ENCODE measurements around the gene LIN9. TPM values are rescaled to one million over a fixed set of nuclear protein-coding genes. Genes with fewer than 3 reads are reported as not detected.

Gene LIN9
- total and polyA plus RNA-seq, 7 donors: 1.1 to 2.6 (median 1.6) TPM

- Histone ChIP-seq H3K4me1 (no peaks in the 10 kb centered on the region), H3K9me3 (no peaks in the 10 kb centered on the region), H3K27me3 (ENCODE audit: insufficient read depth in 3 of 3, low read length in 2 of 3) (no peaks in the 10 kb centered on the region), H3K27ac (no peak overlapping the region), H3K4me3 (no peak overlapping the region), H3K36me3 (ENCODE audit: insufficient read depth in 1 of 2, low read depth in 1 of 2) (peaks cover 0 to 11% of the 10 kb centered on the region in 2 donors)
- intact Hi-C loops (cut with DNase I): no loop called here
- no peak for TF ChIP-seq CTCF (IDR thresholded peaks at IDR 0.05)
- ATAC-seq (no peak), DNase-seq (no peak)
- WGBS, 3 donors: 80 to 85% (median 85%) methylated on average over 3 of the region's 3 CpGs
Observed at GRCh38 chr1:226248796-226249195, 60.2 kb downstream of the LIN9 start.

DNA sequence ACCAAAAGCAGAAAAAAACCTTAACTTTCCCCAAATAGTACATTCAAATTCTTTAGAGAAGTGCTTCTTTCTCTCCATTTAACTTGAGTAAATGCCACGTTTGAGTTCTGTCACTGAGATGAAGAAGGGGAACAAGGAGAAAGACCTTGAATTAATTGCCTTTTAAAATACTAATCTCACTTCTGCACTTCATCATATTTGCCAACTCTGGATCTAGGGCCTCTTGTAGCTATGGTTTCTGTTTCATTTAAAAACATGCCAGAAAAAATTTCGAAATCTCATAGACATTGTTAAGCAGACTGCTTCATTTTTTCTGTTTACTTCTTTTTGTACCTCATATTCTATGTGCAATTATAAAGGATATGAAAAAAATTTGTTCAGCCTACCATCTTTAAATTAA lies 60.9 kb downstream of the LIN9 start:
- DNase-seq (no peak), ATAC-seq (no peak)
- WGBS, 3 donors: 68 to 80% (median 76%) methylated on average over 2 of the region's 2 CpGs
- Histone ChIP-seq H3K27me3 (ENCODE audit: insufficient read depth in 3 of 3, low read length in 2 of 3) (no peaks in the 10 kb centered on the region), H3K9me3 (no peaks in the 10 kb centered on the region), H3K36me3 (ENCODE audit: insufficient read depth in 1 of 2, low read depth in 1 of 2) (peaks cover 0 to 11% of the 10 kb centered on the region in 2 donors), H3K27ac (no peak overlapping the region), H3K4me3 (no peak overlapping the region), H3K4me1 (no peaks in the 10 kb centered on the region)
- TF ChIP-seq CTCF (IDR thresholded peaks at IDR 0.05): no peak
- intact Hi-C loops (cut with DNase I): no loop called here

- DNase-seq: no peak
- no peaks in the 10 kb centered on the region for H3K4me1 ChIP-seq
- H3K27me3 ChIP-seq (ENCODE audit: insufficient read depth in 3 of 3, low read length in 2 of 3): no peaks in the 10 kb centered on the region
- TF ChIP-seq CTCF (IDR thresholded peaks at IDR 0.05): no peak
- no peaks in the 10 kb centered on the region for H3K9me3 ChIP-seq
- ATAC-seq: no peak
- H3K27ac ChIP-seq: no peak overlapping the region
- H3K4me3 ChIP-seq: no peak overlapping the region
- intact Hi-C loops (cut with DNase I): no loop called here
- WGBS, 3 donors: 97 to 99% (median 98%) methylated on average over 3 of the region's 3 CpGs
- H3K36me3 ChIP-seq (ENCODE audit: insufficient read depth in 1 of 2, low read depth in 1 of 2): peaks cover 0 to 23% of the 10 kb centered on the region in 2 donors
Observed at GRCh38 chr1:226239421-226239820, 69.5 kb downstream of the LIN9 start.

DNA sequence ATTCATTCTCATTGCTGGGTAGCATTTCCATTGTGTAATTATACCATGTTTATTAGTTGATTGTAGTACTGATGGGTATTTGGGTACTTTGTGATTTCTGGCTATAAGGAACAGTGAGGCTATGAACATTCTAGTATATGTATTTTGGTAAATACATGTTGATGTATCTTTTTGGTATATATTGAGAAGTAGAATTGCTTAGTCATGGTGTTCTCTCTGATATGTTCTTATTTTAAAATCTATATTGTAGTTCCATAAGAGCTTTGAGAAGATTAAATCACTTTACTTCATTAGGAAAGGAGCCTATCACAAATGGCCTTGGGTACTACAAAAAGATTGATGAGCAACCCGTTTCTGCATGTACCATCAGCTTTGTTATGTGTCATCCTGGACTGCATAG lies 72.1 kb downstream of the LIN9 start:
- intact Hi-C loops (cut with DNase I): no loop called here
- Histone ChIP-seq H3K36me3 (ENCODE audit: insufficient read depth in 1 of 2, low read depth in 1 of 2) (peaks cover 0 to 34% of the 10 kb centered on the region in 2 donors), H3K4me3 (no peak overlapping the region), H3K4me1 (no peaks in the 10 kb centered on the region), H3K27ac (no peak overlapping the region), H3K9me3 (no peaks in the 10 kb centered on the region), H3K27me3 (ENCODE audit: insufficient read depth in 3 of 3, low read length in 2 of 3) (no peaks in the 10 kb centered on the region)
- DNase-seq: no peak
- no peak for TF ChIP-seq CTCF (IDR thresholded peaks at IDR 0.05)
- no peak for ATAC-seq
- 96 to 97% (median 97%) methylated on average over 1 of the region's 1 CpG for WGBS, 3 donors

GRCh38 chr1:226233806-226234205 lies 75.2 kb downstream of the LIN9 start:
- intact Hi-C loops (cut with DNase I): no loop called here
- Histone ChIP-seq H3K27me3 (ENCODE audit: insufficient read depth in 3 of 3, low read length in 2 of 3) (no peaks in the 10 kb centered on the region), H3K4me3 (no peak overlapping the region), H3K36me3 (ENCODE audit: insufficient read depth in 1 of 2, low read depth in 1 of 2) (peaks cover 0 to 41% of the 10 kb centered on the region in 2 donors), H3K4me1 (no peaks in the 10 kb centered on the region), H3K9me3 (no peaks in the 10 kb centered on the region), H3K27ac (no peak overlapping the region)
- no peak for DNase-seq
- ATAC-seq: no peak
- TF ChIP-seq CTCF (IDR thresholded peaks at IDR 0.05): no peak
- WGBS, 3 donors: 86 to 93% (median 88%) methylated on average over 3 of the region's 3 CpGs
